Astrocyte of the cerebellum (primary cell): ENCODE measurements around the gene DIAPH2.
"Not testable (repeated sequence)": the region's sequence is repeated elsewhere in the genome, so short reads cannot be mapped to it uniquely, and the experiment has no call there.

Source experiments
- DNase-seq: peaks from one replicate; pipeline ENCODE4 v3.0.0-alpha.2; 2011; ENCODE audit warnings: low read depth
- H3K4me3 ChIP-seq: 2 replicates; pipeline ENCODE4 v1.5.1; 2011; ENCODE audit warnings: mild to moderate bottlenecking, low read depth, low read length, moderate library complexity
- CTCF ChIP-seq: IDR thresholded peaks from 2 replicates; pipeline ENCODE4 v1.5.1; 2012; ENCODE audit warnings: low read length, low read depth, moderate library complexity, mild to moderate bottlenecking; ENCODE audit errors: missing control alignments
- in situ Hi-C: cut with HindIII; loops from 2 replicates; pipeline ENCODE4 v1.10.0; 2017; ENCODE audit warnings: low sequenced_read_pairs

Gene DIAPH2

GRCh38 chrX:96834137-96834536, 149.5 kb downstream of the DIAPH2 start:
- H3K4me3 ChIP-seq, result no peak overlapping the region
- TF ChIP-seq CTCF, result no peak
- DNase-seq, result no peak
- in situ Hi-C loops, result no loop called here

- no peak for TF ChIP-seq CTCF
- no peak for DNase-seq
- no peak overlapping the region for H3K4me3 ChIP-seq
- in situ Hi-C loops, result no loop called here
Observed at GRCh38 chrX:96835660-96836289, 151.1 kb downstream of the DIAPH2 start.

GRCh38 chrX:96837808-96838207, 153.2 kb downstream of the DIAPH2 start:
- no peak for DNase-seq
- no peak overlapping the region for H3K4me3 ChIP-seq
- in situ Hi-C loops, result no loop called here
- no peak for TF ChIP-seq CTCF

GRCh38 chrX:96838537-96838936, 153.9 kb downstream of the DIAPH2 start:
- in situ Hi-C loops, result no loop called here
- TF ChIP-seq CTCF, result no peak
- H3K4me3 ChIP-seq, result no peak overlapping the region
- DNase-seq, result no peak

- DNase-seq, result no peak
- in situ Hi-C loops, result no loop called here
- no peak overlapping the region for H3K4me3 ChIP-seq
- TF ChIP-seq CTCF, result no peak
Observed at GRCh38 chrX:96841325-96841724, 156.7 kb downstream of the DIAPH2 start.

GRCh38 chrX:96841866-96842265, 157.2 kb downstream of the DIAPH2 start:
- DNase-seq, H3K4me3 ChIP-seq, in situ Hi-C loops: not testable (repeated sequence)

- no peak overlapping the region for H3K4me3 ChIP-seq
- no peak for DNase-seq
- peak; percentile 30 for TF ChIP-seq CTCF
- in situ Hi-C loops, result no loop called here
Observed at GRCh38 chrX:96843566-96843965, 158.9 kb downstream of the DIAPH2 start.
